ENCODE measurements around the gene ASB14.
"Not testable (repeated sequence)": the region's sequence is repeated elsewhere in the genome, so short reads cannot be mapped to it uniquely, and the experiment has no call there.

ASB14 gene

GRCh38 chr3:57292159-57292896 is at the start of gene ASB14:
TSS of gene ASB14 (minus strand) at chr3:57292685. CDS start at chr3:57292033, 652 bp downstream.
- DNase-seq: no peak

GRCh38 chr3:57339071-57339642 is 46.7 kb upstream of the ASB14 start:
- not testable (repeated sequence) for DNase-seq

GRCh38 chr3:57338272-57339070 is 46.0 kb upstream of the ASB14 start:
- not testable (repeated sequence) for DNase-seq

- no peak for DNase-seq
Observed at GRCh38 chr3:57335283-57335938, 42.9 kb upstream of the ASB14 start.

- no peak for DNase-seq
Observed at GRCh38 chr3:57331078-57331610, 38.7 kb upstream of the ASB14 start.

GRCh38 chr3:57326498-57326897 is 34.0 kb upstream of the ASB14 start:
- DNase-seq: not testable (repeated sequence)

GRCh38 chr3:57314204-57314603 is 21.7 kb upstream of the ASB14 start:
- DNase-seq: no peak

GRCh38 chr3:57309769-57310360 is 17.4 kb upstream of the ASB14 start:
- DNase-seq: no peak

GRCh38 chr3:57303520-57303919 is 11.0 kb upstream of the ASB14 start:
- DNase-seq: not testable (repeated sequence)

GRCh38 chr3:57298041-57298440 is 5.6 kb upstream of the ASB14 start:
- no peak for DNase-seq

- DNase-seq: no peak
Observed at GRCh38 chr3:57292897-57293526, 527 bp upstream of the ASB14 start.

- DNase-seq: no peak
Observed at GRCh38 chr3:57288403-57288802, 4.1 kb downstream of the ASB14 start.

GRCh38 chr3:57287205-57287604 is 5.3 kb downstream of the ASB14 start:
- DNase-seq: no peak

GRCh38 chr3:57283334-57283733 is 9.2 kb downstream of the ASB14 start:
- no peak for DNase-seq

GRCh38 chr3:57281715-57282114 is 10.8 kb downstream of the ASB14 start:
- DNase-seq: no peak

GRCh38 chr3:57279685-57280084 is 12.8 kb downstream of the ASB14 start:
- DNase-seq: no peak

- no peak for DNase-seq
Observed at GRCh38 chr3:57278237-57278636, 14.2 kb downstream of the ASB14 start.

- no peak for DNase-seq
Observed at GRCh38 chr3:57275393-57275792, 17.1 kb downstream of the ASB14 start.

- DNase-seq: no peak
Observed at GRCh38 chr3:57274845-57275244, 17.6 kb downstream of the ASB14 start.

GRCh38 chr3:57268416-57268815 is 24.1 kb downstream of the ASB14 start:
- no peak for DNase-seq

- DNase-seq: no peak
Observed at GRCh38 chr3:57261929-57262328, 30.6 kb downstream of the ASB14 start.

GRCh38 chr3:57261119-57261518 is 31.4 kb downstream of the ASB14 start:
- no peak for DNase-seq

Data from cerebellar nuclear complex (tissue), 1 donor.